Midbrain (tissue), 1 donor: ENCODE data around the gene RTL9.
"Not testable (repeated sequence)": the region's sequence is repeated elsewhere in the genome, so short reads cannot be mapped to it uniquely, and the experiment has no call there.

Experiments
- DNase-seq: peaks from one replicate; lab custom pipeline; 2025; lab: John Stamatoyannopoulos, UW

RTL9 gene

GRCh38 chrX:110406250-110406649, 47.6 kb downstream of the RTL9 start:
- DNase-seq, result not testable (repeated sequence)

- no peak for DNase-seq
Measured at GRCh38 chrX:110406822-110407221, 48.2 kb downstream of the RTL9 start.

GRCh38 chrX:110407910-110408545, 49.4 kb downstream of the RTL9 start:
- peak; percentile 70 for DNase-seq
